Mammary epithelial cell (primary cell): Measurements from ENCODE around the gene FRY.

Experiments used
- CTCF ChIP-seq, 2 donors: IDR thresholded peaks in 1 of 2; conservative IDR thresholded peaks in 1 of 2; 2 replicates each; pipeline ENCODE4 v1.5.1; 2011 to 2012; ENCODE audit warnings: inconsistent platforms in 2 of 2, low read length in 2 of 2, mild to moderate bottlenecking in 2 of 2, control low read depth in 1 of 2, low read depth in 1 of 2; ENCODE audit not compliant: insufficient read depth in 1 of 2; ENCODE audit errors: extremely low read depth in 1 of 2
- EZH2 ChIP-seq: IDR thresholded peaks from 2 replicates; pipeline ENCODE4 v1.6.1; 2012; ENCODE audit warnings: low read length, inconsistent platforms, borderline replicate concordance

- TF ChIP-seq CTCF (conservative IDR thresholded peaks at IDR 0.05 in 1 of 2, IDR thresholded peaks at IDR 0.05 in 1 of 2; ENCODE audit: extremely low read depth in 1 of 2, insufficient read depth in 1 of 2, low read depth in 1 of 2, low read length in 2 of 2) (no peak), EZH2 (no peak)
These were observed 292.3 kb downstream of the FRY start for GRCh38 chr13:32323912-32324311.
